GM12878 (cell line): Measurements from ENCODE around the gene UHRF2. TPM values are rescaled to one million over a fixed set of nuclear protein-coding genes. Genes with fewer than 3 reads are reported as not detected.

Experiments used
- ATAC-seq: fragments of 200-7000 bp; cut with Tn5 transposase; 3 replicates; pipeline ENCODE4 v1.9.1; 2020; ENCODE audit warnings: mild to moderate bottlenecking, moderate library complexity
- BruUV-seq: library from RNA; stranded (reverse); fragments of 400-500 nt; replicated peaks from 2 replicates; lab custom pipeline; 2021; lab: Mats Ljungman, UMichigan
- CTCF ChIA-PET: fragments of 300-600 bp; sonication (Branson Sonifier 250); formaldehyde crosslinking; extraction: SDS; loops from one replicate; lab custom pipeline; 2021; ENCODE audit warnings: inconsistent platforms; lab: Yijun Ruan, JAX
- POLR2A ChIA-PET: fragments of 350-600 bp; formaldehyde crosslinking; extraction: SDS; loops from one replicate; lab custom pipeline; 2021; ENCODE audit warnings: inconsistent platforms; lab: Charles Lee
- RAD21 ChIA-PET: fragments of 300-600 bp; sonication (Branson Sonifier 250); formaldehyde crosslinking; loops from one replicate; lab custom pipeline; 2023; ENCODE audit warnings: antibody characterized with exemption; ENCODE audit not compliant: unreplicated experiment; lab: Charles Lee
- SMC1A ChIA-PET: fragments of 300-600 bp; sonication (Branson Sonifier 250); formaldehyde crosslinking; loops from one replicate; lab custom pipeline; 2023; ENCODE audit not compliant: unreplicated experiment, uncharacterized antibody; lab: Charles Lee
- DNase-seq: peaks from one replicate; pipeline ENCODE4 v3.0.0-alpha.2; 2011; ENCODE audit warnings: low read depth, low spot score
- FAIRE-seq: peaks from 3 replicates; lab custom pipeline; 2011; peaks lifted over from hg19 to GRCh38; lab: Jason Lieb, UNC
- H2AFZ ChIP-seq: 2 replicates; pipeline ENCODE4 v1.6.0; 2011; ENCODE audit warnings: low read depth, low read length, control low read depth; ENCODE audit not compliant: control insufficient read depth
- H3K27ac ChIP-seq: 2 replicates; pipeline ENCODE4 v1.5.1; 2011; ENCODE audit warnings: control low read depth; ENCODE audit not compliant: control insufficient read depth, insufficient read depth
- H3K27me3 ChIP-seq, 2 experiments: replicated peaks in 1 of 2; 2 replicates each; pipeline versions ENCODE4 v1.6.0 to v1.6.1; 2011; ENCODE audit warnings: low read length in 1 of 2; ENCODE audit not compliant: control insufficient read depth in 2 of 2, insufficient read depth in 2 of 2
- H3K36me3 ChIP-seq, 2 experiments: 2 replicates each; pipeline ENCODE4 v1.5.1; 2011; ENCODE audit warnings: low read length in 1 of 2; ENCODE audit not compliant: control insufficient read depth in 2 of 2, insufficient read depth in 2 of 2
- H3K4me1 ChIP-seq: 2 replicates; pipeline ENCODE4 v1.6.1; 2011; ENCODE audit warnings: mild to moderate bottlenecking, low read length, moderate library complexity, mixed read lengths; ENCODE audit not compliant: control insufficient read depth, insufficient read depth
- H3K4me2 ChIP-seq: 2 replicates; pipeline ENCODE4 v1.6.0; 2011; ENCODE audit warnings: control low read depth; ENCODE audit not compliant: control insufficient read depth, insufficient read depth
- H3K4me3 ChIP-seq: fragments of 200-600 bp; sonication (generic); 2 replicates; pipeline ENCODE4 v1.5.1; 2016
- H3K79me2 ChIP-seq: 2 replicates; pipeline ENCODE4 v1.6.0; 2011; ENCODE audit warnings: low read length; ENCODE audit not compliant: control insufficient read depth, insufficient read depth
- H3K9ac ChIP-seq: 2 replicates; pipeline ENCODE4 v1.8.0; 2011; ENCODE audit warnings: low read length, control low read depth, mixed read lengths; ENCODE audit not compliant: control insufficient read depth, insufficient read depth
- H3K9me3 ChIP-seq: replicated peaks from 3 replicates; pipeline ENCODE4 v1.5.1; 2011; ENCODE audit warnings: mild to moderate bottlenecking, low read length; ENCODE audit not compliant: control insufficient read depth, insufficient read depth
- H4K20me1 ChIP-seq: 2 replicates; pipeline ENCODE4 v1.6.0; 2011; ENCODE audit not compliant: control insufficient read depth, insufficient read depth
- DPF2 ChIP-seq: fragments of 450-650 bp; IDR thresholded peaks from 2 replicates; pipeline ENCODE4 v1.6.1; 2017; ENCODE audit warnings: mild to moderate bottlenecking
- IKZF2 ChIP-seq, 2 experiments: fragments of 450-650 bp; IDR thresholded peaks; 2 replicates each; pipeline ENCODE4 v1.6.1; 2017; ENCODE audit warnings: mild to moderate bottlenecking in 2 of 2, moderate library complexity in 2 of 2
- KLF5 ChIP-seq: fragments of 450-650 bp; IDR thresholded peaks from 2 replicates; pipeline ENCODE4 v1.6.1; 2014; ENCODE audit warnings: mild to moderate bottlenecking; ENCODE audit not compliant: partially characterized antibody
- MEF2B ChIP-seq: fragments of 450-650 bp; IDR thresholded peaks from 2 replicates; pipeline ENCODE4 v1.6.1; 2018; ENCODE audit warnings: mild to moderate bottlenecking, moderate library complexity; ENCODE audit not compliant: partially characterized antibody, poor library complexity, severe bottlenecking
- POLR2A ChIP-seq: IDR thresholded peaks from 2 replicates; pipeline ENCODE4 v1.6.1; 2011; ENCODE audit warnings: low read depth, mild to moderate bottlenecking, low read length
- POU2F2 ChIP-seq: IDR thresholded peaks from 3 replicates; pipeline ENCODE4 v1.6.1; 2011; ENCODE audit warnings: low read depth, mild to moderate bottlenecking, low read length, borderline replicate concordance
- RBBP5 ChIP-seq: fragments of 200-600 bp; sonication (generic); conservative IDR thresholded peaks from 2 replicates; pipeline ENCODE4 v1.6.1; 2016
- RUNX3 ChIP-seq: IDR thresholded peaks from 2 replicates; pipeline ENCODE4 v1.6.1; 2012; ENCODE audit warnings: low read length, inconsistent platforms
- SMAD1 ChIP-seq: fragments of 450-650 bp; IDR thresholded peaks from 2 replicates; pipeline ENCODE4 v1.6.1; 2018; ENCODE audit warnings: mild to moderate bottlenecking, low read depth; ENCODE audit not compliant: partially characterized antibody
- SMAD5 ChIP-seq: IDR thresholded peaks from 2 replicates; pipeline ENCODE4 v1.6.1; 2016; ENCODE audit warnings: antibody characterized with exemption, low read depth
- SMC3 ChIP-seq: IDR thresholded peaks from 2 replicates; pipeline ENCODE4 v1.6.1; 2011; ENCODE audit warnings: low read length, improper control_type of control experiment, borderline replicate concordance
- SP1 ChIP-seq: IDR thresholded peaks from one replicate; pipeline ENCODE4 v1.6.1; 2011; ENCODE audit warnings: low read depth, low read length
- SUZ12 ChIP-seq: fragments of 200-600 bp; sonication (generic); IDR thresholded peaks from one replicate; pipeline ENCODE4 v1.6.1; 2018; ENCODE audit warnings: antibody characterized with exemption, mild to moderate bottlenecking; ENCODE audit not compliant: unreplicated experiment
- TCF7 ChIP-seq: IDR thresholded peaks from 2 replicates; pipeline ENCODE4 v1.6.1; 2014; ENCODE audit warnings: antibody characterized with exemption, borderline replicate concordance
- ZNF687 ChIP-seq: fragments of 450-650 bp; IDR thresholded peaks from 2 replicates; pipeline ENCODE4 v1.6.1; 2017; ENCODE audit warnings: mild to moderate bottlenecking, moderate library complexity
- ZSCAN29 ChIP-seq: fragments of 450-650 bp; IDR thresholded peaks from 2 replicates; pipeline ENCODE4 v1.6.1; 2017; ENCODE audit warnings: mild to moderate bottlenecking, moderate library complexity
- WGBS: methylation state at CpG from one replicate; pipeline ENCODE4 v1.1.6; 2016; ENCODE audit warnings: low lambda C conversion rate; ENCODE audit not compliant: insufficient replicate concordance, insufficient coverage; ENCODE audit errors: missing lambda C conversion rate; 5-methylcytosine and 5-hydroxymethylcytosine counted together
- in situ Hi-C: fragments of 300-500 bp; cut with MboI; formaldehyde crosslinking; loops from 9 replicates; pipeline ENCODE4 v1.14.3; 2018; ENCODE audit warnings: mixed read lengths
- intact Hi-C: fragments of 100-400 bp; cut with micrococcal nuclease; formaldehyde crosslinking; loops from one replicate; pipeline ENCODE4 v1.14.2; 2022; ENCODE audit not compliant: unreplicated experiment
- polyA plus RNA-seq, 11 experiments: library from polyadenylated mRNA; depleted of rRNA in 4 of 11; unstranded in 6 of 11; stranded (reverse) in 5 of 11; fragments of >200 nt; fragmentation: Nextera tagmentation in 4 of 11; fragmentation: Illumina TruSeq in 1 of 11; extraction: Ambion mirVana in 4 of 11; extraction: Trizol in 1 of 11; gene quantifications; 1 replicate in 1 of 11; 2 replicates in 10 of 11; pipeline versions ENCODE4 v1.2.1 to v1.2.3, GENCODE V29; 2011 to 2016; ENCODE audit warnings: inconsistent platforms in 2 of 11, missing spikeins in 2 of 11, low read depth in 1 of 11
- total RNA-seq, 4 experiments: library from RNA; depleted of rRNA in 3 of 4; stranded (reverse); fragments of >200 nt in 3 of 4; fragmentation: Illumina TruSeq in 1 of 4; extraction: Trizol in 1 of 4; gene quantifications; 2 replicates each; pipeline versions ENCODE4 v1.2.1 to v1.2.3, GENCODE V29; 2013 to 2021

The UHRF2 gene
- total and polyA plus RNA-seq, 10 of the 15 experiments (the other 5 are each of a cell fraction or from before 2014, with no cell fraction given), result 11.2 to 95.8 (median 43.1) TPM

- no peak for ATAC-seq
- Histone ChIP-seq H3K36me3 (peaks cover 7 to 20% of the 10 kb centered on the region in 2 experiments), H3K4me1 (no peaks in the 10 kb centered on the region), H3K9me3 (no peaks in the 10 kb centered on the region), H3K27me3 (no peaks in the 10 kb centered on the region), H2AFZ (no peak overlapping the region), H3K27ac (no peak overlapping the region), H3K79me2 (no peaks in the 10 kb centered on the region), H4K20me1 (no peaks in the 10 kb centered on the region), H3K4me3 (no peak overlapping the region), H3K4me2 (no peak overlapping the region), H3K9ac (no peak overlapping the region)
- no peak for DNase-seq
- no peak for FAIRE-seq
- ChIA-PET RAD21 (no interaction called here), CTCF (interaction anchor here (0.8 to 1.1 kb wide), 2 partner anchors 19 to 196 kb away, joined by 3 read pairs; no protein-coding TSS in a partner anchor), SMC1A (no interaction called here), POLR2A (no interaction called here)
- TF ChIP-seq SMAD5, result no peak
- no peak for TF ChIP-seq POLR2A
- intact Hi-C loops (no loop called here), in situ Hi-C loops (no loop called here)
- BruUV-seq, result no TSS peak
- WGBS, result 95% methylated on average over 5 of the region's 8 CpGs
Observed at GRCh38 chr9:6549106-6549800, 136.3 kb downstream of the UHRF2 start.

GRCh38 chr9:6551136-6551535, 138.1 kb downstream of the UHRF2 start:
- Histone ChIP-seq H3K27me3 (no peaks in the 10 kb centered on the region), H3K4me2 (no peak overlapping the region), H3K9me3 (no peaks in the 10 kb centered on the region), H4K20me1 (no peaks in the 10 kb centered on the region), H3K27ac (no peak overlapping the region), H3K4me3 (no peak overlapping the region), H3K36me3 (peaks cover 9 to 24% of the 10 kb centered on the region in 2 experiments), H2AFZ (no peak overlapping the region), H3K4me1 (no peaks in the 10 kb centered on the region), H3K9ac (no peak overlapping the region), H3K79me2 (no peaks in the 10 kb centered on the region)
- ChIA-PET CTCF (interaction anchor here (0.7 kb wide), 1 partner anchor 137 kb away, joined by 3 read pairs; no protein-coding TSS in a partner anchor), SMC1A (interaction anchor here (0.7 kb wide), 1 partner anchor 64 kb away, joined by 3 read pairs; no protein-coding TSS in a partner anchor), RAD21 (no interaction called here), POLR2A (no interaction called here)
- DNase-seq (no peak), FAIRE-seq (no peak), ATAC-seq (no peak)
- WGBS, result 100% methylated on average over 2 of the region's 2 CpGs
- in situ Hi-C loops (no loop called here), intact Hi-C loops (no loop called here)
- no TSS peak for BruUV-seq
- TF ChIP-seq MEF2B, result no peak
- TF ChIP-seq ZNF687, result no peak
- TF ChIP-seq SMC3, result no peak
- no peak for TF ChIP-seq SP1
- no peak for TF ChIP-seq RBBP5
- TF ChIP-seq SUZ12, result no peak
- no peak for TF ChIP-seq RUNX3
- no peak for TF ChIP-seq POU2F2
- no peak for TF ChIP-seq TCF7
- TF ChIP-seq DPF2, result no peak
- no peak for TF ChIP-seq KLF5
- no peak for TF ChIP-seq SMAD1
- TF ChIP-seq ZSCAN29, result no peak
- TF ChIP-seq IKZF2 (IDR thresholded peaks at IDR 0.05), result no peak
